Natural killer cell (primary cell): Measurements from ENCODE around the gene P2RY2. TPM values are rescaled to one million over a fixed set of nuclear protein-coding genes. Genes with fewer than 3 reads are reported as not detected.

Experiments
- ATAC-seq, 3 donors: fragments of 150-1000 bp in 2 of 3; fragments of 200-7000 bp in 1 of 3; cut with Tn5 transposase; 1 replicate in 1 of 3; 2 replicates in 2 of 3; pipeline ENCODE4 v1.10.0; 2021; ENCODE audit warnings: mild to moderate bottlenecking in 2 of 3, moderate library complexity in 2 of 3
- DNase-seq, 2 donors: peaks; one replicate each; pipeline versions ENCODE4 v3.0.0 to v3.0.0-alpha.2; 2013 to 2021; ENCODE audit warnings: mixed read lengths in 1 of 2
- H3K27ac ChIP-seq: one replicate; pipeline ENCODE4 v1.5.1; 2013; ENCODE audit warnings: mild to moderate bottlenecking, low read length
- H3K27me3 ChIP-seq: one replicate; pipeline ENCODE4 v1.6.1; 2013; ENCODE audit warnings: low read length; ENCODE audit not compliant: control insufficient read depth, insufficient read depth
- H3K36me3 ChIP-seq: one replicate; pipeline ENCODE4 v1.6.1; 2013; ENCODE audit warnings: low read length; ENCODE audit not compliant: control insufficient read depth, insufficient read depth
- H3K4me1 ChIP-seq: one replicate; pipeline ENCODE4 v1.6.1; 2013; ENCODE audit warnings: low read length; ENCODE audit not compliant: control insufficient read depth, insufficient read depth
- H3K4me3 ChIP-seq: one replicate; pipeline ENCODE4 v1.5.1; 2013; ENCODE audit warnings: low read length
- H3K9me3 ChIP-seq: one replicate; pipeline ENCODE4 v1.6.1; 2013; ENCODE audit warnings: low read length; ENCODE audit not compliant: control insufficient read depth, insufficient read depth
- H3K27ac Mint-ChIP-seq, 2 donors: one replicate each; pipeline ENCODE4 v1.8.0; 2022; ENCODE audit warnings: mild to moderate bottlenecking in 2 of 2, mixed read lengths in 2 of 2, moderate library complexity in 1 of 2
- H3K27me3 Mint-ChIP-seq, 2 donors: one replicate each; pipeline ENCODE4 v1.8.0; 2022; ENCODE audit warnings: low read depth in 2 of 2, mixed read lengths in 2 of 2
- H3K36me3 Mint-ChIP-seq: one replicate; pipeline ENCODE4 v1.8.0; 2022; ENCODE audit warnings: mixed read lengths
- H3K4me1 Mint-ChIP-seq, 2 donors: one replicate each; pipeline ENCODE4 v1.8.0; 2022; ENCODE audit warnings: mixed read lengths in 2 of 2
- H3K4me3 Mint-ChIP-seq: one replicate; pipeline ENCODE4 v1.8.0; 2022; ENCODE audit warnings: mild to moderate bottlenecking, moderate library complexity, mixed read lengths
- H3K9me3 Mint-ChIP-seq, 2 donors: one replicate each; pipeline ENCODE4 v1.8.0; 2022; ENCODE audit warnings: mixed read lengths in 2 of 2
- WGBS: methylation state at CpG from one replicate; pipeline ENCODE4 v1.1.7; 2013; ENCODE audit warnings: missing lambda C conversion rate; ENCODE audit not compliant: insufficient coverage; 5-methylcytosine and 5-hydroxymethylcytosine counted together
- intact Hi-C: fragments of 100-400 bp; cut with micrococcal nuclease; formaldehyde crosslinking; loops from one replicate; pipeline ENCODE4 v1.14.2; 2022
- total RNA-seq, 4 donors: library from RNA; stranded (reverse); fragments of 120-200 nt in 1 of 4; gene quantifications; one replicate each; pipeline versions ENCODE4 v1.2.3 to v1.2.4, GENCODE V29; 2013 to 2022
- TF ChIP-seq, protein P1 (sequence below): fragments of 200-600 bp; IDR thresholded peaks from one replicate; pipeline ENCODE4 v1.8.0; 2022; ENCODE audit warnings: antibody characterized with exemption

P2RY2 gene
- total RNA-seq, 3 donors from 2014 or later (not counting 1 experiment from before 2014, with no cell fraction given): 0.27 to 1.0 (median 0.90) TPM

DNA sequence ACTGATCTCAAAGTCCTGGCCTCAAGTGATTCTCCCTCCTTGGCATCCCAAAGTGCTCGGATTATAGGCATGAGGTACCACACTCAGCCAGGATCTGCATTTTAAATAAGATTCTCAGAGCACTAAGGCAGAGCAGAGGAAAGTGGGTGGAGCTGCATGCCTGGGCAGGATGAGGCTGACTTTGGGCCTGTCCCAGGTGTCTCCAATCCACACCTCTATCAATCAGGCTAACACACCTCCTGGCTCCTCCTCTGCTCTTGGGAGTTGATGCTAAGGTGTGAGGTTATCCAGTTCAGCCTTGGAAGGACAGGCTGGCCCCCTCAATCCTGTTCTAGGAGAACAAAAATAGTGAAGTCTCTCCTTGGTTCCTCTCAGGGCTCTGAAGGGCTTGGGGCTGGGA lies 30.2 kb upstream of the P2RY2 start:
- Histone ChIP-seq H3K36me3 (no peaks in the 10 kb centered on the region), H3K27me3 (no peaks in the 10 kb centered on the region), H3K4me3 (no peak overlapping the region), H3K9me3 (no peaks in the 10 kb centered on the region), H3K4me1 (peaks cover 44% of the 10 kb centered on the region), H3K27ac (no peak overlapping the region)
- H3K9me3 Mint-ChIP-seq: no peaks in the 10 kb centered on the region
- TF ChIP-seq, protein P1, sequence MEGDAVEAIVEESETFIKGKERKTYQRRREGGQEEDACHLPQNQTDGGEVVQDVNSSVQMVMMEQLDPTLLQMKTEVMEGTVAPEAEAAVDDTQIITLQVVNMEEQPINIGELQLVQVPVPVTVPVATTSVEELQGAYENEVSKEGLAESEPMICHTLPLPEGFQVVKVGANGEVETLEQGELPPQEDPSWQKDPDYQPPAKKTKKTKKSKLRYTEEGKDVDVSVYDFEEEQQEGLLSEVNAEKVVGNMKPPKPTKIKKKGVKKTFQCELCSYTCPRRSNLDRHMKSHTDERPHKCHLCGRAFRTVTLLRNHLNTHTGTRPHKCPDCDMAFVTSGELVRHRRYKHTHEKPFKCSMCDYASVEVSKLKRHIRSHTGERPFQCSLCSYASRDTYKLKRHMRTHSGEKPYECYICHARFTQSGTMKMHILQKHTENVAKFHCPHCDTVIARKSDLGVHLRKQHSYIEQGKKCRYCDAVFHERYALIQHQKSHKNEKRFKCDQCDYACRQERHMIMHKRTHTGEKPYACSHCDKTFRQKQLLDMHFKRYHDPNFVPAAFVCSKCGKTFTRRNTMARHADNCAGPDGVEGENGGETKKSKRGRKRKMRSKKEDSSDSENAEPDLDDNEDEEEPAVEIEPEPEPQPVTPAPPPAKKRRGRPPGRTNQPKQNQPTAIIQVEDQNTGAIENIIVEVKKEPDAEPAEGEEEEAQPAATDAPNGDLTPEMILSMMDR: no peak
- peaks cover 5 to 6% of the 10 kb centered on the region in 2 donors for H3K4me1 Mint-ChIP-seq
- H3K27me3 Mint-ChIP-seq: peaks cover 12 to 13% of the 10 kb centered on the region in 2 donors
- no peak overlapping the region for H3K27ac Mint-ChIP-seq
- no peak for ATAC-seq
- no peak for DNase-seq
- intact Hi-C loops: no loop called here
- no peak overlapping the region for H3K4me3 Mint-ChIP-seq
- WGBS: 86% methylated on average over 1 of the region's 1 CpG
- H3K36me3 Mint-ChIP-seq: no peaks in the 10 kb centered on the region

DNA sequence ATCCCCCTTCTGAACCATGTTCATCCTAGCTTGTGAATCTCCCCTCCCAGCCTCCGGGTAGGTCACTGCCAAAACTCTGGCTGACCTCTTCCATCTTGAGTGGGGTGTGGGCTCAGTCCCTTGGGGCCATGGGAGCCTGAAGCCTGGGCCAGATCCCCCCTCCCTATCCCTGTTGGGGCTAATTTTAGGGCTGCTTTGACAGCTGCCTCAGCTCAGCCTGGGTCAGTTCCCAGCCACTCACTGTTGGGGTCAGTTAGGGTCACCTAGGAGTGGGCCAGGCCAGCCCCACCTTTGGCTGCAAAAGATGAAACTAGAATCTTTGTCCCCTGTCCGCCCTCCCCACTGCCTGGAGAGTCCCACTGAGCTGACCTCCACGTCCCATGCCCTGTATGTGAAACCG lies 29.8 kb upstream of the P2RY2 start:
- H3K27ac Mint-ChIP-seq: no peak overlapping the region
- no peak overlapping the region for H3K27ac ChIP-seq
- WGBS: 94% methylated on average over 4 of the region's 4 CpGs
- no peaks in the 10 kb centered on the region for H3K36me3 ChIP-seq
- peaks cover 44% of the 10 kb centered on the region for H3K4me1 ChIP-seq
- no peak overlapping the region for H3K4me3 ChIP-seq
- intact Hi-C loops: no loop called here
- peaks cover 8 to 9% of the 10 kb centered on the region in 2 donors for H3K27me3 Mint-ChIP-seq
- H3K9me3 Mint-ChIP-seq: no peaks in the 10 kb centered on the region
- ATAC-seq: no peak
- H3K4me1 Mint-ChIP-seq: peaks cover 5 to 6% of the 10 kb centered on the region in 2 donors
- H3K27me3 ChIP-seq: no peaks in the 10 kb centered on the region
- DNase-seq: no peak
- H3K9me3 ChIP-seq: no peaks in the 10 kb centered on the region
- TF ChIP-seq, protein P1: no peak
- H3K4me3 Mint-ChIP-seq: no peak overlapping the region
- H3K36me3 Mint-ChIP-seq: no peaks in the 10 kb centered on the region

DNA sequence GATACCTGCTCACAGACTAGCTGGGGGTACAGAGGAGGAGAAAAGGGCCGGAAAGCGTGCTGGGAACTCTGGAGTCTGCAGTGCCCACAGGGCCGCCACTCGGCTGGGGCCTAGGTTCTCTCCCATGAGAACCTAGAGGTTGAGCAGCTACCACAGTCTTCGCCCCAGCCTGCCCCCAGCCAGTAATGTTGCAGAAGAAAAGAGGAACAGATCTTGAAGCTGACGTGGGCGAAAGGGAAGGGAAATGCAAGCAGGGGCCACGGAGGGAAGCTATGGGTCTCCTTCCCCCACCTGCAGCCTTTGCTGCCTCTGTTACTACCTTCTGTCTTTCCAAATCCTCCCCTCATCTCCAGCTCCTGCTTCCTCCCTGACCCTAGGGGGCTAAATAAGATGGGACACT lies 28.8 kb upstream of the P2RY2 start:
- intact Hi-C loops: no loop called here
- H3K4me1 Mint-ChIP-seq: peaks cover 5 to 6% of the 10 kb centered on the region in 2 donors
- H3K9me3 Mint-ChIP-seq: no peaks in the 10 kb centered on the region
- no peaks in the 10 kb centered on the region for H3K27me3 ChIP-seq
- H3K27ac Mint-ChIP-seq: peak overlapping the region in 1 of 2 donors; percentile 33
- H3K4me1 ChIP-seq: peaks cover 44% of the 10 kb centered on the region
- no peaks in the 10 kb centered on the region for H3K36me3 Mint-ChIP-seq
- ATAC-seq: peak in 2 of 3 donors; percentile 26 to 65
- no peak overlapping the region for H3K4me3 Mint-ChIP-seq
- no peak for DNase-seq
- WGBS: 26% methylated on average over 8 of the region's 8 CpGs
- peak overlapping the region; percentile 55 for H3K27ac ChIP-seq
- no peaks in the 10 kb centered on the region for H3K9me3 ChIP-seq
- peaks cover 3 to 7% of the 10 kb centered on the region in 2 donors for H3K27me3 Mint-ChIP-seq
- H3K4me3 ChIP-seq: no peak overlapping the region
- H3K36me3 ChIP-seq: no peaks in the 10 kb centered on the region
- TF ChIP-seq, protein P1: no peak
